GM12892 (cell line): Measurements from ENCODE around the gene ANGEL2.

Source experiments
- POLR2A ChIP-seq: IDR thresholded peaks from 2 replicates; pipeline ENCODE4 v1.6.1; 2011; ENCODE audit warnings: low read depth, low read length, control low read depth
- POLR2AphosphoS5 ChIP-seq: IDR thresholded peaks from 2 replicates; pipeline ENCODE4 v1.6.1; 2011; ENCODE audit warnings: low read depth, low read length, control low read depth

DNA sequence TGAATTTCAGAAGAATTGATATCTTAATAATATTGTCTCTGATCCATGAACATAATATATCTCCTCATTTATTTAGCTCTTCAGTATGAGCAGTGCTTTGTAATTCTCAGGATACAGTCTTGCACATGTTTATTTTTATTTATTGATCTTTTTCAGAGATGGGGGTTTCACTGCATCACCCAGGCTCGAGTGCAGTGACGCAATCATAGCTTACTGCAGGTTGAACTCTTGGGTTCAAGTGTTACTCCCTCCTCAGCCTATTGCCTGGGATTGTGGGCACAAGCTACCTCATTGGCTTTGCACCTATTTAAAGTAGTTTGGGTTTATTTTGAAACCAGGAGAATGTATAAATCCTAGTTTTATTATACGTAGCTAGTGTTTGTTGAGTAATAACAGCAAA, 40.1 kb upstream of the ANGEL2 start:
- TF ChIP-seq POLR2A (no peak), POLR2AphosphoS5 (no peak)
